ENCODE results near the gene TECPR2.
"Not testable (repeated sequence)": the region's sequence is repeated elsewhere in the genome, so short reads cannot be mapped to it uniquely, and the experiment has no call there.

TECPR2 gene

GRCh38 chr14:102510616-102511520, 148.1 kb downstream of the TECPR2 start:
- DNase-seq, result no peak

- no peak for DNase-seq
These were observed 148.8 kb downstream of the TECPR2 start for GRCh38 chr14:102511538-102511937.

- no peak for DNase-seq
These were observed 150.1 kb downstream of the TECPR2 start for GRCh38 chr14:102512793-102513300.

GRCh38 chr14:102513899-102514772, 151.4 kb downstream of the TECPR2 start:
- DNase-seq, result no peak

- no peak for DNase-seq
These were observed 152.4 kb downstream of the TECPR2 start for GRCh38 chr14:102514987-102515733.

- no peak for DNase-seq
These were observed 154.0 kb downstream of the TECPR2 start for GRCh38 chr14:102516531-102517391.

- DNase-seq, result no peak
These were observed 154.8 kb downstream of the TECPR2 start for GRCh38 chr14:102517392-102518062.

- no peak for DNase-seq
These were observed 155.4 kb downstream of the TECPR2 start for GRCh38 chr14:102518063-102518648.

- DNase-seq, result not testable (repeated sequence)
These were observed 157.0 kb downstream of the TECPR2 start for GRCh38 chr14:102519709-102520108.

- no peak for DNase-seq
These were observed 160.4 kb downstream of the TECPR2 start for GRCh38 chr14:102523200-102523568.

- no peak for DNase-seq
These were observed 161.1 kb downstream of the TECPR2 start for GRCh38 chr14:102523569-102524450.

GRCh38 chr14:102524451-102525218, 161.9 kb downstream of the TECPR2 start:
- peak; percentile 98 for DNase-seq

- peak; percentile 34 for DNase-seq
These were observed 162.6 kb downstream of the TECPR2 start for GRCh38 chr14:102525219-102525928.

GRCh38 chr14:102525929-102526497, 163.3 kb downstream of the TECPR2 start:
- DNase-seq, result no peak

GRCh38 chr14:102528431-102529170, 165.9 kb downstream of the TECPR2 start:
- no peak for DNase-seq

- no peak for DNase-seq
These were observed 168.2 kb downstream of the TECPR2 start for GRCh38 chr14:102530828-102531478.

Data from DMS 273 treated with DMSO at 0.1 percent for 48 hours (cell line).